Right lobe of liver (tissue), 4 donors: ENCODE data around the gene MAP7.

Source experiments
- CTCF ChIP-seq, 4 donors: fragments of 200-600 bp in 3 of 4; fragments of 450-650 bp in 1 of 4; IDR thresholded peaks; one replicate each; pipeline versions ENCODE4 v1.5.1 to v1.8.0; 2016 to 2022; ENCODE audit warnings: antibody characterized with exemption in 4 of 4, mild to moderate bottlenecking in 2 of 4
- POLR2A ChIP-seq: fragments of 450-650 bp; IDR thresholded peaks from one replicate; pipeline ENCODE4 v1.6.1; 2017; ENCODE audit warnings: antibody characterized with exemption, mild to moderate bottlenecking
- donor health status: DM: no; HTN: no; CAD: no.
- donor health status: DM: no; HTN: no; CAD: no.
- donor health status: DM: no; HTN: yes; CAD: no.

GRCh38 chr6:136334853-136335252 lies 215.4 kb downstream of the MAP7 start:
- TF ChIP-seq POLR2A (no peak), CTCF (IDR thresholded peaks at IDR 0.05) (no peak)
